Measurements from ENCODE around the gene DCAF7. TPM values are rescaled to one million over a fixed set of nuclear protein-coding genes. Genes with fewer than 3 reads are reported as not detected.

Gene DCAF7
- total RNA-seq, 4 donors from 2014 or later: 16.5 to 34.1 (median 22.0) TPM

GRCh38 chr17:63519972-63520882 lies 30.1 kb upstream of the DCAF7 start:
- Histone ChIP-seq H3K9me3 (no peaks in the 10 kb centered on the region), H3K27me3 (peaks cover 0 to 7% (median 4%) of the 10 kb centered on the region in 3 donors), H3K4me1 (no peaks in the 10 kb centered on the region), H3K27ac (no peak overlapping the region), H3K4me3 (no peak overlapping the region), H3K36me3 (no peaks in the 10 kb centered on the region)
- intact Hi-C loops (cut with DNase I; ENCODE audit: low total_unique reads) (no loop called here), in situ Hi-C loops (cut with MboI; ENCODE audit: low sequenced_read_pairs in 4 of 4) (loop anchor here in 1 of 4 donors (25.0 kb wide), 1 partner anchor 833 kb away; no protein-coding TSS in a partner anchor)
- DNase-seq (no peak), ATAC-seq (no peak)
- no peak for TF ChIP-seq POLR2A (IDR thresholded peaks at IDR 0.05)
- no peak for TF ChIP-seq CTCF (IDR thresholded peaks at IDR 0.05 in 4 of 5, conservative IDR thresholded peaks at IDR 0.05 in 1 of 5)

- H3K27ac ChIP-seq: no peak within 1 kb of the TSS
- intact Hi-C loops (cut with DNase I; ENCODE audit: low total_unique reads): no loop called here
- in situ Hi-C loops (cut with MboI; ENCODE audit: low sequenced_read_pairs in 4 of 4): loop anchor here in 1 of 4 donors (25.0 kb wide), 1 partner anchor 836 kb away; no protein-coding TSS in a partner anchor
- no peaks in the 10 kb centered on the region for H3K36me3 ChIP-seq
- no peaks in the 10 kb centered on the region for H3K9me3 ChIP-seq
- H3K4me3 ChIP-seq: no peak within 1 kb of the TSS
- peaks cover 0 to 7% (median 4%) of the 10 kb centered on the region in 3 donors for H3K27me3 ChIP-seq
- ATAC-seq: no peak
- no peaks in the 10 kb centered on the region for H3K4me1 ChIP-seq
- no peak for DNase-seq
- no peak for TF ChIP-seq POLR2A (IDR thresholded peaks at IDR 0.05)
Measured at GRCh38 chr17:63523253-63523855, 26.9 kb upstream of the DCAF7 start, which contains the start of gene KCNH6. Gene KCNH6 (plus strand): TSS chr17:63523358. CDS start chr17:63523414, 56 bp downstream.

- no peaks in the 10 kb centered on the region for H3K9me3 ChIP-seq
- TF ChIP-seq CTCF (IDR thresholded peaks at IDR 0.05 in 4 of 5, conservative IDR thresholded peaks at IDR 0.05 in 1 of 5) (no peak), POLR2A (IDR thresholded peaks at IDR 0.05) (no peak)
- no peaks in the 10 kb centered on the region for H3K36me3 ChIP-seq
- ATAC-seq: no peak
- no peak overlapping the region for H3K27ac ChIP-seq
- intact Hi-C loops (cut with DNase I; ENCODE audit: low total_unique reads) (no loop called here), in situ Hi-C loops (cut with MboI; ENCODE audit: low sequenced_read_pairs in 4 of 4) (loop anchor here in 1 of 4 donors (25.0 kb wide), 1 partner anchor 837 kb away; no protein-coding TSS in a partner anchor)
- H3K4me1 ChIP-seq: no peaks in the 10 kb centered on the region
- peaks cover 0 to 7% (median 4%) of the 10 kb centered on the region in 3 donors for H3K27me3 ChIP-seq
- DNase-seq: no peak
- no peak overlapping the region for H3K4me3 ChIP-seq
Measured at GRCh38 chr17:63524051-63524450, 26.2 kb upstream of the DCAF7 start.

GRCh38 chr17:63525190-63525946 lies 24.9 kb upstream of the DCAF7 start:
- Histone ChIP-seq H3K4me1 (no peaks in the 10 kb centered on the region), H3K36me3 (no peaks in the 10 kb centered on the region), H3K27me3 (peaks cover 0 to 7% (median 4%) of the 10 kb centered on the region in 3 donors), H3K9me3 (no peaks in the 10 kb centered on the region), H3K4me3 (no peak overlapping the region), H3K27ac (no peak overlapping the region)
- intact Hi-C loops (cut with DNase I; ENCODE audit: low total_unique reads) (no loop called here), in situ Hi-C loops (cut with MboI; ENCODE audit: low sequenced_read_pairs in 4 of 4) (no loop called here)
- TF ChIP-seq CTCF (IDR thresholded peaks at IDR 0.05 in 4 of 5, conservative IDR thresholded peaks at IDR 0.05 in 1 of 5): no peak
- TF ChIP-seq POLR2A (IDR thresholded peaks at IDR 0.05): no peak
- DNase-seq: no peak
- no peak for ATAC-seq

Measured in gastrocnemius medialis (tissue), 4 donors.